Liver (tissue), 9 donors: Measurements from ENCODE around the gene GGA2. TPM values are rescaled to one million over a fixed set of nuclear protein-coding genes. Genes with fewer than 3 reads are reported as not detected.

Experiments
- DNase-seq: peaks from one replicate; pipeline ENCODE4 v3.0.0-alpha.2; 2017; ENCODE audit warnings: low spot score
- H3K27ac ChIP-seq, 2 donors: one replicate each; pipeline ENCODE4 v1.7.0; 2013; ENCODE audit warnings: inconsistent platforms in 2 of 2, low read length in 2 of 2, control low read depth in 1 of 2, low read depth in 1 of 2, mild to moderate bottlenecking in 1 of 2
- H3K27me3 ChIP-seq, 4 donors: one replicate each; pipeline versions ENCODE4 v1.6.1 to v1.7.0; 2013; ENCODE audit warnings: low read length in 3 of 4, inconsistent platforms in 1 of 4, mild to moderate bottlenecking in 1 of 4, moderate library complexity in 1 of 4; ENCODE audit not compliant: control insufficient read depth in 4 of 4, insufficient read depth in 4 of 4
- H3K36me3 ChIP-seq, 4 donors: one replicate each; pipeline versions ENCODE4 v1.6.1 to v1.7.0; 2013; ENCODE audit warnings: low read length in 3 of 4, mild to moderate bottlenecking in 3 of 4, low read depth in 1 of 4, moderate library complexity in 1 of 4; ENCODE audit not compliant: control insufficient read depth in 4 of 4, insufficient read depth in 3 of 4
- H3K4me1 ChIP-seq, 4 donors: one replicate each; pipeline versions ENCODE4 v1.6.1 to v1.7.0; 2013; ENCODE audit warnings: low read length in 3 of 4, mild to moderate bottlenecking in 3 of 4, moderate library complexity in 1 of 4; ENCODE audit not compliant: control insufficient read depth in 4 of 4, insufficient read depth in 4 of 4
- H3K4me3 ChIP-seq, 3 donors: one replicate each; pipeline versions ENCODE4 v1.6.1 to v1.7.0; 2013; ENCODE audit warnings: low read length in 3 of 3, control low read depth in 1 of 3, low read depth in 1 of 3, mild to moderate bottlenecking in 1 of 3
- H3K9ac ChIP-seq, 2 donors: one replicate each; pipeline ENCODE4 v1.7.0; 2013; ENCODE audit warnings: low read length in 2 of 2, mild to moderate bottlenecking in 2 of 2, moderate library complexity in 2 of 2, control low read depth in 1 of 2, low read depth in 1 of 2
- H3K9me3 ChIP-seq, 4 donors: one replicate each; pipeline versions ENCODE4 v1.6.1 to v1.7.0; 2013; ENCODE audit warnings: low read length in 3 of 4; ENCODE audit not compliant: control insufficient read depth in 4 of 4
- EGR1 ChIP-seq, 2 donors: IDR thresholded peaks; 2 replicates each; pipeline ENCODE4 v1.6.1; 2016 to 2018; ENCODE audit warnings: antibody characterized with exemption in 2 of 2, low read depth in 2 of 2
- FOXA1 ChIP-seq: IDR thresholded peaks from 2 replicates; pipeline ENCODE4 v1.6.1; 2016; ENCODE audit warnings: antibody characterized with exemption
- FOXA2 ChIP-seq: IDR thresholded peaks from 2 replicates; pipeline ENCODE4 v1.6.1; 2016; ENCODE audit warnings: antibody characterized with exemption
- GABPA ChIP-seq, 2 donors: IDR thresholded peaks in 1 of 2; conservative IDR thresholded peaks in 1 of 2; 2 replicates each; pipeline ENCODE4 v1.6.1; 2016; ENCODE audit warnings: antibody characterized with exemption in 2 of 2, mild to moderate bottlenecking in 1 of 2, moderate library complexity in 1 of 2
- HNF4A ChIP-seq, 2 donors: conservative IDR thresholded peaks; 2 replicates each; pipeline ENCODE4 v1.6.1; 2016; ENCODE audit warnings: antibody characterized with exemption in 2 of 2, mild to moderate bottlenecking in 2 of 2
- HNF4G ChIP-seq: IDR thresholded peaks from 2 replicates; pipeline ENCODE4 v1.6.1; 2016; ENCODE audit warnings: antibody characterized with exemption
- JUND ChIP-seq, 2 donors: IDR thresholded peaks; 2 replicates each; pipeline ENCODE4 v1.6.1; 2016; ENCODE audit warnings: antibody characterized with exemption in 2 of 2
- NR2F2 ChIP-seq: IDR thresholded peaks from 2 replicates; pipeline ENCODE4 v1.6.1; 2016; ENCODE audit warnings: antibody characterized with exemption
- RAD21 ChIP-seq, 2 donors: IDR thresholded peaks; 2 replicates each; pipeline ENCODE4 v1.6.1; 2016; ENCODE audit warnings: antibody characterized with exemption in 2 of 2, mild to moderate bottlenecking in 2 of 2
- RXRA ChIP-seq, 2 donors: IDR thresholded peaks; 2 replicates each; pipeline ENCODE4 v1.6.1; 2017 to 2018; ENCODE audit warnings: antibody characterized with exemption in 2 of 2, mild to moderate bottlenecking in 1 of 2
- SP1 ChIP-seq: IDR thresholded peaks from 2 replicates; pipeline ENCODE4 v1.6.1; 2018; ENCODE audit warnings: antibody characterized with exemption, mild to moderate bottlenecking
- TAF1 ChIP-seq: conservative IDR thresholded peaks from 2 replicates; pipeline ENCODE4 v1.6.1; 2016; ENCODE audit warnings: antibody characterized with exemption, mild to moderate bottlenecking
- YY1 ChIP-seq: IDR thresholded peaks from 2 replicates; pipeline ENCODE4 v1.6.1; 2016; ENCODE audit warnings: antibody characterized with exemption, mild to moderate bottlenecking
- whole genome bisulfite sequencing: extraction: QIAGEN DNeasy Blood & Tissue Kit; methylation state at CpG from one replicate; pipeline ENCODE4 v1.1.7; 2013; 5-methylcytosine and 5-hydroxymethylcytosine counted together
- polyA plus RNA-seq, 2 donors: library from polyadenylated mRNA; stranded (reverse) in 1 of 2; unstranded in 1 of 2; fragments of 200-250 nt in 1 of 2; fragments of >200 nt in 1 of 2; fragmentation: Nextera tagmentation in 1 of 2; extraction: Ambion mirVana in 1 of 2; gene quantifications; one replicate each; pipeline versions ENCODE4 v1.2.1 to v1.2.3, GENCODE V29; 2013 to 2015
- total RNA-seq, 2 donors: library from RNA; depleted of rRNA; stranded (reverse); fragments of >200 nt; gene quantifications; one replicate each; pipeline ENCODE4 v1.2.3, GENCODE V29; 2014
- TF ChIP-seq, protein P1 (sequence below): fragments of 150-350 bp; IDR thresholded peaks from 2 replicates; pipeline ENCODE4 v1.5.1; 2017; ENCODE audit warnings: improper control_type of control experiment, low read depth, low read length; ENCODE audit not compliant: missing input control
- TF ChIP-seq, protein P2 (sequence below): IDR thresholded peaks from 2 replicates; pipeline ENCODE4 v1.6.1; 2016; ENCODE audit warnings: antibody characterized with exemption
- TF ChIP-seq, protein P3 (sequence below): IDR thresholded peaks from 2 replicates; pipeline ENCODE4 v1.6.1; 2016; ENCODE audit warnings: antibody characterized with exemption, mild to moderate bottlenecking
- TF ChIP-seq, protein P4 (sequence below): IDR thresholded peaks from 2 replicates; pipeline ENCODE4 v1.6.1; 2016; ENCODE audit warnings: antibody characterized with exemption
- TF ChIP-seq, protein P5 (sequence below): IDR thresholded peaks from 2 replicates; pipeline ENCODE4 v1.6.1; 2016; ENCODE audit warnings: antibody characterized with exemption
- donor health status: healthy.
- donor health status: healthy.
- donor health status: healthy.
- donor health status: healthy.
- donor health status: healthy.

GGA2 gene
- total and polyA plus RNA-seq, 4 donors = 8.4 to 23.9 (median 16.0) TPM

DNA sequence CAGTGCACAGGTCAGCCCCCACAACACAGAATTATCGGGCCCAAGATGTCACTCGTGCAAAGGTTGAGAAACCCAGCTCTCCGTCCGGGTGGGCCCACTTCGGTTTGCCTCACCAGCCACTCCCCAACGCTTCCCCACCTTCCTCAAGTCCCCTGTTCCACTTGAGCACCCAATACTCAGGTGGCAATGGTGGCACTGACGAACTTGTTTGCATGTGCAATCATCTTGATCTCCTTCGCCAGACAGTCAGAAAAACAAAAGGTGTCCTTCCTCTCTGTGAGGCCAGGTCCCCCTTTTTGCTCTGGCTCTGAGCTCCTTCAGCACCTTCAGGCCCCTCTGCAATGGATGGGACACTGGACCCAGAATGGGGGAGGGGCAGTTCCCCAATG, 3.7 kb downstream of the GGA2 start:
- no peak overlapping the region for H3K4me3 ChIP-seq
- no peaks in the 10 kb centered on the region for H3K27me3 ChIP-seq
- 99% methylated on average over 8 of the region's 8 CpGs for WGBS
- no peak overlapping the region for H3K27ac ChIP-seq
- TF ChIP-seq HNF4A (conservative IDR thresholded peaks at IDR 0.05) (no peak), YY1 (no peak), HNF4G (no peak)
- peaks cover 0 to 2% (median 0%) of the 10 kb centered on the region in 4 donors for H3K36me3 ChIP-seq
- no peaks in the 10 kb centered on the region for H3K9me3 ChIP-seq
- no peak for DNase-seq
- H3K9ac ChIP-seq = no peak overlapping the region
- peaks cover 14 to 30% (median 20%) of the 10 kb centered on the region in 4 donors for H3K4me1 ChIP-seq

DNA sequence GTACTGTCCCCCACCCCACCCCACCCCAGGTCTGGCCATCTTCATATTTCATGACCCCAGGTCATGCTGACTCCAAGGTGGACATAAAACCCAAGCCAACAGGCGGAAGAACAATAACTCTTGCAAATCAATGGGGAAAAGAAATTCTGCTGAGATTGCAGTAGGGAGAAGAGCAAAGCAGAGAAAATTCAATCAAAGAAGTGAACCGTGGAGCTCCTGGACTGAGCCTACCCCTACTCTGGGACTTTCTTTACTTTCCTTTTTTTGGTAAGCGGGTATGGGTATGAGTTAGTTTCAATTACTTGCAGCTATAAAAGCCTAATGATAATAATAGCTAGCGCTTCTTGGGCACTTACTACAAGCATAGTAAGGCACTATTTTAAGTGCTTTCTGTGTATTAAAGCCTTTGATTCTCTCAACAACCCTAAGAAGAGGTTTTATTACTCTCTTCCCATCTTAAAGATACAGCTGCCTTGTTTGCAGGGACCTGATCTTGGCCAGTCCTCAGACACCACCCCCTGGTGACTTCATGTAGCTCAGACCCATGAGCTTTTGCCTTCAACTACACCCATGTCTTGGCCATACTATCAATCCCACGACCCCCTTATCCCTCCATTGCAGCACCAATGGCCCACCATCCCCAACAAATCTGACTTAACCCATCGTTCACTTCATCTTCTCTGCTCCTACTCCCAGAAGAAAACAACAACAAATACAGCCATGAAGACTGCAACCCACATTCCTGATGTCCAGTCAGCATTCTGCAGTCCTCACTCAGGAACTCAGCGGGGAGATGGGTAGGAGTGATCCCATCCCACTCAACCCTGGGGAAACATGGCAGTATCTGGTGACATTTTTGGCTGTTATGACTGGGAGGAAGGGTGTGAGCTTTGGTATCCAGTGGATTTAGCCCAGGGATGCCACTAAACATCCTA, 4.4 kb downstream of the GGA2 start:
- Histone ChIP-seq H3K9ac (no peak overlapping the region), H3K27ac (no peak overlapping the region), H3K36me3 (peaks cover 0 to 2% (median 0%) of the 10 kb centered on the region in 4 donors), H3K4me3 (no peak overlapping the region), H3K9me3 (no peaks in the 10 kb centered on the region), H3K4me1 (peaks cover 16 to 36% (median 24%) of the 10 kb centered on the region in 4 donors), H3K27me3 (no peaks in the 10 kb centered on the region)
- TF ChIP-seq FOXA2 (no peak), YY1 (no peak), NR2F2 (no peak), RAD21 (IDR thresholded peaks at IDR 0.05) (no peak), HNF4G (no peak), FOXA1 (no peak), TAF1 (no peak), RXRA (IDR thresholded peaks at IDR 0.05) (no peak), JUND (IDR thresholded peaks at IDR 0.05) (no peak), SP1 (no peak), HNF4A (conservative IDR thresholded peaks at IDR 0.05) (no peak), EGR1 (IDR thresholded peaks at IDR 0.05; ENCODE audit: low read depth in 2 of 2) (no peak), GABPA (IDR thresholded peaks at IDR 0.05 in 1 of 2, conservative IDR thresholded peaks at IDR 0.05 in 1 of 2) (no peak)
- TF ChIP-seq, protein P1, sequence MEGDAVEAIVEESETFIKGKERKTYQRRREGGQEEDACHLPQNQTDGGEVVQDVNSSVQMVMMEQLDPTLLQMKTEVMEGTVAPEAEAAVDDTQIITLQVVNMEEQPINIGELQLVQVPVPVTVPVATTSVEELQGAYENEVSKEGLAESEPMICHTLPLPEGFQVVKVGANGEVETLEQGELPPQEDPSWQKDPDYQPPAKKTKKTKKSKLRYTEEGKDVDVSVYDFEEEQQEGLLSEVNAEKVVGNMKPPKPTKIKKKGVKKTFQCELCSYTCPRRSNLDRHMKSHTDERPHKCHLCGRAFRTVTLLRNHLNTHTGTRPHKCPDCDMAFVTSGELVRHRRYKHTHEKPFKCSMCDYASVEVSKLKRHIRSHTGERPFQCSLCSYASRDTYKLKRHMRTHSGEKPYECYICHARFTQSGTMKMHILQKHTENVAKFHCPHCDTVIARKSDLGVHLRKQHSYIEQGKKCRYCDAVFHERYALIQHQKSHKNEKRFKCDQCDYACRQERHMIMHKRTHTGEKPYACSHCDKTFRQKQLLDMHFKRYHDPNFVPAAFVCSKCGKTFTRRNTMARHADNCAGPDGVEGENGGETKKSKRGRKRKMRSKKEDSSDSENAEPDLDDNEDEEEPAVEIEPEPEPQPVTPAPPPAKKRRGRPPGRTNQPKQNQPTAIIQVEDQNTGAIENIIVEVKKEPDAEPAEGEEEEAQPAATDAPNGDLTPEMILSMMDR = no peak
- TF ChIP-seq, protein P2, sequence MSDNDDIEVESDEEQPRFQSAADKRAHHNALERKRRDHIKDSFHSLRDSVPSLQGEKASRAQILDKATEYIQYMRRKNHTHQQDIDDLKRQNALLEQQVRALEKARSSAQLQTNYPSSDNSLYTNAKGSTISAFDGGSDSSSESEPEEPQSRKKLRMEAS = no peak
- TF ChIP-seq, protein P3, sequence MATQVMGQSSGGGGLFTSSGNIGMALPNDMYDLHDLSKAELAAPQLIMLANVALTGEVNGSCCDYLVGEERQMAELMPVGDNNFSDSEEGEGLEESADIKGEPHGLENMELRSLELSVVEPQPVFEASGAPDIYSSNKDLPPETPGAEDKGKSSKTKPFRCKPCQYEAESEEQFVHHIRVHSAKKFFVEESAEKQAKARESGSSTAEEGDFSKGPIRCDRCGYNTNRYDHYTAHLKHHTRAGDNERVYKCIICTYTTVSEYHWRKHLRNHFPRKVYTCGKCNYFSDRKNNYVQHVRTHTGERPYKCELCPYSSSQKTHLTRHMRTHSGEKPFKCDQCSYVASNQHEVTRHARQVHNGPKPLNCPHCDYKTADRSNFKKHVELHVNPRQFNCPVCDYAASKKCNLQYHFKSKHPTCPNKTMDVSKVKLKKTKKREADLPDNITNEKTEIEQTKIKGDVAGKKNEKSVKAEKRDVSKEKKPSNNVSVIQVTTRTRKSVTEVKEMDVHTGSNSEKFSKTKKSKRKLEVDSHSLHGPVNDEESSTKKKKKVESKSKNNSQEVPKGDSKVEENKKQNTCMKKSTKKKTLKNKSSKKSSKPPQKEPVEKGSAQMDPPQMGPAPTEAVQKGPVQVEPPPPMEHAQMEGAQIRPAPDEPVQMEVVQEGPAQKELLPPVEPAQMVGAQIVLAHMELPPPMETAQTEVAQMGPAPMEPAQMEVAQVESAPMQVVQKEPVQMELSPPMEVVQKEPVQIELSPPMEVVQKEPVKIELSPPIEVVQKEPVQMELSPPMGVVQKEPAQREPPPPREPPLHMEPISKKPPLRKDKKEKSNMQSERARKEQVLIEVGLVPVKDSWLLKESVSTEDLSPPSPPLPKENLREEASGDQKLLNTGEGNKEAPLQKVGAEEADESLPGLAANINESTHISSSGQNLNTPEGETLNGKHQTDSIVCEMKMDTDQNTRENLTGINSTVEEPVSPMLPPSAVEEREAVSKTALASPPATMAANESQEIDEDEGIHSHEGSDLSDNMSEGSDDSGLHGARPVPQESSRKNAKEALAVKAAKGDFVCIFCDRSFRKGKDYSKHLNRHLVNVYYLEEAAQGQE = no peak
- TF ChIP-seq, protein P4, sequence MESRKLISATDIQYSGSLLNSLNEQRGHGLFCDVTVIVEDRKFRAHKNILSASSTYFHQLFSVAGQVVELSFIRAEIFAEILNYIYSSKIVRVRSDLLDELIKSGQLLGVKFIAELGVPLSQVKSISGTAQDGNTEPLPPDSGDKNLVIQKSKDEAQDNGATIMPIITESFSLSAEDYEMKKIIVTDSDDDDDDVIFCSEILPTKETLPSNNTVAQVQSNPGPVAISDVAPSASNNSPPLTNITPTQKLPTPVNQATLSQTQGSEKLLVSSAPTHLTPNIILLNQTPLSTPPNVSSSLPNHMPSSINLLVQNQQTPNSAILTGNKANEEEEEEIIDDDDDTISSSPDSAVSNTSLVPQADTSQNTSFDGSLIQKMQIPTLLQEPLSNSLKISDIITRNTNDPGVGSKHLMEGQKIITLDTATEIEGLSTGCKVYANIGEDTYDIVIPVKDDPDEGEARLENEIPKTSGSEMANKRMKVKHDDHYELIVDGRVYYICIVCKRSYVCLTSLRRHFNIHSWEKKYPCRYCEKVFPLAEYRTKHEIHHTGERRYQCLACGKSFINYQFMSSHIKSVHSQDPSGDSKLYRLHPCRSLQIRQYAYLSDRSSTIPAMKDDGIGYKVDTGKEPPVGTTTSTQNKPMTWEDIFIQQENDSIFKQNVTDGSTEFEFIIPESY = no peak
- TF ChIP-seq, protein P5, sequence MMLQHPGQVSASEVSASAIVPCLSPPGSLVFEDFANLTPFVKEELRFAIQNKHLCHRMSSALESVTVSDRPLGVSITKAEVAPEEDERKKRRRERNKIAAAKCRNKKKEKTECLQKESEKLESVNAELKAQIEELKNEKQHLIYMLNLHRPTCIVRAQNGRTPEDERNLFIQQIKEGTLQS = no peak
- no peak for DNase-seq
- WGBS = 90% methylated on average over 7 of the region's 7 CpGs
